ENCODE measurements around the gene NCCRP1. TPM values are rescaled to one million over a fixed set of nuclear protein-coding genes. Genes with fewer than 3 reads are reported as not detected.

The NCCRP1 gene
- total RNA-seq, 4 donors from 2014 or later, result not detected

- no peaks in the 10 kb centered on the region for H3K4me1 ChIP-seq
- no peak overlapping the region for H3K27ac ChIP-seq
- no peaks in the 10 kb centered on the region for H3K36me3 ChIP-seq
- H3K4me3 ChIP-seq, result no peak overlapping the region
- no peak for DNase-seq
- peaks cover 0 to 16% of the 10 kb centered on the region in 2 donors for H3K27me3 ChIP-seq
- H3K9me3 ChIP-seq, result no peaks in the 10 kb centered on the region
- TF ChIP-seq CTCF (IDR thresholded peaks at IDR 0.05), result no peak
- no peak for TF ChIP-seq POLR2A (IDR thresholded peaks at IDR 0.05)
- intact Hi-C loops (cut with DNase I; ENCODE audit: low total_unique reads), result no loop called here
Observed at GRCh38 chr19:39194832-39195542, 1.8 kb upstream of the NCCRP1 start.

GRCh38 chr19:39195755-39196154, 1.0 kb upstream of the NCCRP1 start:
- Histone ChIP-seq H3K9me3 (no peaks in the 10 kb centered on the region), H3K4me3 (no peak overlapping the region), H3K36me3 (no peaks in the 10 kb centered on the region), H3K4me1 (no peaks in the 10 kb centered on the region), H3K27ac (no peak overlapping the region), H3K27me3 (peaks cover 0 to 16% of the 10 kb centered on the region in 2 donors)
- TF ChIP-seq POLR2A (IDR thresholded peaks at IDR 0.05), result no peak
- no peak for DNase-seq
- intact Hi-C loops (cut with DNase I; ENCODE audit: low total_unique reads), result no loop called here

GRCh38 chr19:39196320-39196719, 444 bp upstream of the NCCRP1 start:
- H3K4me3 ChIP-seq, result no peak overlapping the region
- no peak for TF ChIP-seq POLR2A (IDR thresholded peaks at IDR 0.05)
- no peak for TF ChIP-seq CTCF (IDR thresholded peaks at IDR 0.05)
- H3K27ac ChIP-seq, result no peak overlapping the region
- intact Hi-C loops (cut with DNase I; ENCODE audit: low total_unique reads), result no loop called here
- no peak for DNase-seq
- H3K9me3 ChIP-seq, result no peaks in the 10 kb centered on the region
- no peaks in the 10 kb centered on the region for H3K36me3 ChIP-seq
- H3K4me1 ChIP-seq, result no peaks in the 10 kb centered on the region
- peaks cover 0 to 16% of the 10 kb centered on the region in 2 donors for H3K27me3 ChIP-seq

- DNase-seq, result no peak
Observed at GRCh38 chr19:39197808-39198207, 1.0 kb downstream of the NCCRP1 start.

GRCh38 chr19:39199025-39199424, 2.3 kb downstream of the NCCRP1 start:
- intact Hi-C loops (cut with DNase I; ENCODE audit: low total_unique reads), result no loop called here
- Histone ChIP-seq H3K27ac (no peak overlapping the region), H3K27me3 (peaks cover 0 to 16% of the 10 kb centered on the region in 2 donors)

More at GRCh38 chr19:39197808-39198207, 1.0 kb downstream of the NCCRP1 start:
- TF ChIP-seq CTCF (IDR thresholded peaks at IDR 0.05) (no peak), POLR2A (IDR thresholded peaks at IDR 0.05) (no peak)
- peaks cover 0 to 16% of the 10 kb centered on the region in 2 donors for H3K27me3 ChIP-seq
- no peak overlapping the region for H3K4me3 ChIP-seq
- H3K36me3 ChIP-seq, result no peaks in the 10 kb centered on the region
- intact Hi-C loops (cut with DNase I; ENCODE audit: low total_unique reads), result no loop called here
- no peaks in the 10 kb centered on the region for H3K9me3 ChIP-seq
- no peak overlapping the region for H3K27ac ChIP-seq
- H3K4me1 ChIP-seq, result no peaks in the 10 kb centered on the region

More at GRCh38 chr19:39199025-39199424, 2.3 kb downstream of the NCCRP1 start:
- Histone ChIP-seq H3K9me3 (no peaks in the 10 kb centered on the region), H3K36me3 (no peaks in the 10 kb centered on the region), H3K4me1 (no peaks in the 10 kb centered on the region), H3K4me3 (no peak overlapping the region)
- DNase-seq, result peak; percentile 36 to 48
- TF ChIP-seq CTCF (IDR thresholded peaks at IDR 0.05), result no peak
- no peak for TF ChIP-seq POLR2A (IDR thresholded peaks at IDR 0.05)
